Smooth muscle cell (in vitro differentiated cells): ENCODE data around the gene GMCL2. TPM values are rescaled to one million over a fixed set of nuclear protein-coding genes. Genes with fewer than 3 reads are reported as not detected.

Experiments used
- DNase-seq: peaks from one replicate; lab custom pipeline; 2025; ENCODE audit not compliant: unreplicated experiment; lab: John Stamatoyannopoulos, UW
- H2AFZ ChIP-seq: fragments of 200-600 bp; sonication (generic); 2 replicates; pipeline ENCODE4 v1.6.0; 2016; ENCODE audit warnings: antibody characterized with exemption, low read depth, mild to moderate bottlenecking
- H3F3A ChIP-seq: fragments of 200-600 bp; sonication (generic); 2 replicates; pipeline ENCODE4 v1.6.0; 2017; ENCODE audit warnings: antibody characterized with exemption, low read depth
- H3K27ac ChIP-seq: fragments of 200-600 bp; sonication (generic); 2 replicates; pipeline ENCODE4 v1.5.1; 2016; ENCODE audit warnings: low read depth, mild to moderate bottlenecking
- H3K27me3 ChIP-seq: fragments of 200-600 bp; sonication (generic); 2 replicates; pipeline ENCODE4 v1.6.1; 2016; ENCODE audit warnings: low read depth, mild to moderate bottlenecking
- H3K36me3 ChIP-seq: fragments of 200-600 bp; sonication (generic); 2 replicates; pipeline ENCODE4 v1.5.1; 2016; ENCODE audit warnings: low read depth
- H3K4me1 ChIP-seq: fragments of 200-600 bp; sonication (generic); 2 replicates; pipeline ENCODE4 v1.5.1; 2016; ENCODE audit warnings: low read depth
- H3K4me2 ChIP-seq: fragments of 200-600 bp; sonication (generic); 2 replicates; pipeline ENCODE4 v1.6.0; 2016; ENCODE audit warnings: mild to moderate bottlenecking
- H3K4me3 ChIP-seq: fragments of 200-600 bp; sonication (generic); 2 replicates; pipeline ENCODE4 v1.5.1; 2016; ENCODE audit warnings: mild to moderate bottlenecking
- H3K79me2 ChIP-seq: fragments of 200-600 bp; sonication (generic); 2 replicates; pipeline ENCODE4 v1.6.0; 2016; ENCODE audit warnings: low read depth, mild to moderate bottlenecking
- H3K9ac ChIP-seq: fragments of 200-600 bp; sonication (generic); 2 replicates; pipeline ENCODE4 v1.6.0; 2016; ENCODE audit warnings: low read depth
- H3K9me3 ChIP-seq: fragments of 200-600 bp; sonication (generic); replicated peaks from 2 replicates; pipeline ENCODE4 v1.5.1; 2016; ENCODE audit warnings: low read depth
- H4K20me1 ChIP-seq: fragments of 200-600 bp; sonication (generic); 2 replicates; pipeline ENCODE4 v1.6.0; 2016; ENCODE audit warnings: low read depth
- WGBS: methylation state at CpG from one replicate; pipeline ENCODE4 v1.1.7; 2016; ENCODE audit warnings: low lambda C conversion rate; 5-methylcytosine and 5-hydroxymethylcytosine counted together
- polyA plus RNA-seq: library from polyadenylated mRNA; unstranded; fragments of >200 nt; fragmentation: Nextera tagmentation; extraction: Ambion mirVana; gene quantifications from 2 replicates; pipeline ENCODE4 v1.2.1, GENCODE V29; 2016
- total RNA-seq: library from RNA; depleted of rRNA; stranded (reverse); fragments of >200 nt; gene quantifications from 2 replicates; pipeline ENCODE4 v1.2.3, GENCODE V29; 2014
- TF ChIP-seq, protein P1 (sequence below): fragments of 200-600 bp; sonication (generic); IDR thresholded peaks from 2 replicates; pipeline ENCODE4 v1.5.1; 2017; ENCODE audit warnings: borderline replicate concordance, mild to moderate bottlenecking, antibody characterized with exemption; ENCODE audit not compliant: insufficient read depth, poor library complexity, severe bottlenecking

The GMCL2 gene
- total and polyA plus RNA-seq, 2 experiments from 2014 or later = 0.22 TPM; not detected in 1

DNA sequence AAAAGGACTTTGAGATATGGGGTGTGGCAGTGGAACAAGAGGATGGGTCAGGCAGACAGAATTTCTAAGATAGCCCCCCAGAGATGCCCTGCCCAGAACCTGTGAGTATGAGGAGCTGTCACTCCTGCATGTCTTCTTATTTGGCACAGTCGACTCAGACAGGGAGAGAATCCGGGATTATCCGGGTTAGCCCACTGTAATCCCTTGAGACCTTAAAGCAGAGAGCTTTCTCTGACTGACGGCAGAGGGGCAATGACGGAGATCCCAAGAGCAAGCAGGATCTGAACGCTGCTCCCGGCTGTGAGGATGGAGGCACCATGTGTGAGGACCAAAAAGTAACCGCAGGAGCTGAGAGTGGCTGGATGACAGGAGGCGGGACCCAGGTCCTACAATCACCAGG, 24.7 kb downstream of the GMCL2 start:
- no peak overlapping the region for H3K4me2 ChIP-seq
- H3K9me3 ChIP-seq = no peaks in the 10 kb centered on the region
- DNase-seq = no peak
- peaks cover 3% of the 10 kb centered on the region for H3K4me1 ChIP-seq
- no peak overlapping the region for H3K4me3 ChIP-seq
- no peak overlapping the region for H3K27ac ChIP-seq
- H3K27me3 ChIP-seq = no peaks in the 10 kb centered on the region
- TF ChIP-seq, protein P1, sequence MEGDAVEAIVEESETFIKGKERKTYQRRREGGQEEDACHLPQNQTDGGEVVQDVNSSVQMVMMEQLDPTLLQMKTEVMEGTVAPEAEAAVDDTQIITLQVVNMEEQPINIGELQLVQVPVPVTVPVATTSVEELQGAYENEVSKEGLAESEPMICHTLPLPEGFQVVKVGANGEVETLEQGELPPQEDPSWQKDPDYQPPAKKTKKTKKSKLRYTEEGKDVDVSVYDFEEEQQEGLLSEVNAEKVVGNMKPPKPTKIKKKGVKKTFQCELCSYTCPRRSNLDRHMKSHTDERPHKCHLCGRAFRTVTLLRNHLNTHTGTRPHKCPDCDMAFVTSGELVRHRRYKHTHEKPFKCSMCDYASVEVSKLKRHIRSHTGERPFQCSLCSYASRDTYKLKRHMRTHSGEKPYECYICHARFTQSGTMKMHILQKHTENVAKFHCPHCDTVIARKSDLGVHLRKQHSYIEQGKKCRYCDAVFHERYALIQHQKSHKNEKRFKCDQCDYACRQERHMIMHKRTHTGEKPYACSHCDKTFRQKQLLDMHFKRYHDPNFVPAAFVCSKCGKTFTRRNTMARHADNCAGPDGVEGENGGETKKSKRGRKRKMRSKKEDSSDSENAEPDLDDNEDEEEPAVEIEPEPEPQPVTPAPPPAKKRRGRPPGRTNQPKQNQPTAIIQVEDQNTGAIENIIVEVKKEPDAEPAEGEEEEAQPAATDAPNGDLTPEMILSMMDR = no peak
- H4K20me1 ChIP-seq = no peaks in the 10 kb centered on the region
- WGBS = 78% methylated on average over 9 of the region's 9 CpGs
- no peaks in the 10 kb centered on the region for H3K79me2 ChIP-seq
- H3F3A ChIP-seq = no peaks in the 10 kb centered on the region
- no peak overlapping the region for H2AFZ ChIP-seq
- no peak overlapping the region for H3K9ac ChIP-seq
- no peaks in the 10 kb centered on the region for H3K36me3 ChIP-seq

DNA sequence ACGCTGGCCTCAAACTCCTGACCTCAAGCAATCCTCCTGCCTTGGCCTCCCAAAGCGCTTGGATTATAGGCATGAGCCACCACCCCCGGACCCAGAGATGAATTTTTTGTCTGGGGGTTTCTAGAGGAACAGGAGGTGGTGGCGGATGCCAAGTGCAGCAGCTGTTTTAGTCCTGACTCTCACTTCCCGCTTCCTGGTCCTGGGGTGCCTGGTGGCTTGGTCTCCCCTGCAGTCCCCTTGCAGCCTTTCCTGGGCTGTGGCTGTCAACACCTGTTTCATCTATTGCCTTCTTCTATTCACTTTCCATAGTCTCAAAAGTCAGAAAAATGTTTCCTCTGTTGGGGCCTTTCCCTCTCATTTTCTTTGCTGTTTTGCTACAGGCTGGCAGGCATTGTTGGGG, 27.0 kb downstream of the GMCL2 start:
- H3K36me3 ChIP-seq = no peaks in the 10 kb centered on the region
- no peak overlapping the region for H3K9ac ChIP-seq
- H3K4me2 ChIP-seq = no peak overlapping the region
- H2AFZ ChIP-seq = no peak overlapping the region
- H3F3A ChIP-seq = no peaks in the 10 kb centered on the region
- no peaks in the 10 kb centered on the region for H3K27me3 ChIP-seq
- H4K20me1 ChIP-seq = no peaks in the 10 kb centered on the region
- peaks cover 3% of the 10 kb centered on the region for H3K4me1 ChIP-seq
- no peaks in the 10 kb centered on the region for H3K9me3 ChIP-seq
- H3K4me3 ChIP-seq = no peak overlapping the region
- no peak overlapping the region for H3K27ac ChIP-seq
- DNase-seq = no peak
- no peaks in the 10 kb centered on the region for H3K79me2 ChIP-seq
- WGBS = 95% methylated on average over 5 of the region's 5 CpGs
- TF ChIP-seq, protein P1 = no peak

DNA sequence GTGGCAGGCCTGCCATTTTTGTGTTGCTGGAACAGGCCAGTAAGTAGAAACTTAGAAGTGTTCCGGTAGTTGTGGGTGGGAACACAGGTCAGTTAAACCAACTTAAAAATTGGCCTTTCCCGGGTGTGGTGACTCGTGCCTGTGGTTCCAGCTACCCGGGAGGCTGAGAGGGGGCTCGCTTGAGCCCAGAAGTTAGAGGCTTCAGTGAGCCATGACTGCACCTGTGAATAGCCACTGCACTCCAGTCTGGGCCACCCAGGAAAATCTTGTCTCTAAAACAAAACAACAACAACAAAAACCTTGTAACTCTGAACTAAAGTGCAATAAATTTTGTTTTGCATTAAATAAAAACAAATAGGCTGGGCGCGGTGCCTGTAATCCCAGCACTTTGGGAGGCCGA, 32.1 kb downstream of the GMCL2 start:
- DNase-seq = no peak
- no peak overlapping the region for H2AFZ ChIP-seq
- H3K4me3 ChIP-seq = no peak overlapping the region
- H3K36me3 ChIP-seq = no peaks in the 10 kb centered on the region
- TF ChIP-seq, protein P1 = no peak
- no peak overlapping the region for H3K4me2 ChIP-seq
- H3K27ac ChIP-seq = no peak overlapping the region
- peaks cover 4% of the 10 kb centered on the region for H3K79me2 ChIP-seq
- H3K9ac ChIP-seq = no peak overlapping the region
- no peaks in the 10 kb centered on the region for H3K27me3 ChIP-seq
- H4K20me1 ChIP-seq = no peaks in the 10 kb centered on the region
- peaks cover 8% of the 10 kb centered on the region for H3F3A ChIP-seq
- 86% methylated on average over 8 of the region's 8 CpGs for WGBS
- peaks cover 9% of the 10 kb centered on the region for H3K4me1 ChIP-seq
- H3K9me3 ChIP-seq = no peaks in the 10 kb centered on the region

DNA sequence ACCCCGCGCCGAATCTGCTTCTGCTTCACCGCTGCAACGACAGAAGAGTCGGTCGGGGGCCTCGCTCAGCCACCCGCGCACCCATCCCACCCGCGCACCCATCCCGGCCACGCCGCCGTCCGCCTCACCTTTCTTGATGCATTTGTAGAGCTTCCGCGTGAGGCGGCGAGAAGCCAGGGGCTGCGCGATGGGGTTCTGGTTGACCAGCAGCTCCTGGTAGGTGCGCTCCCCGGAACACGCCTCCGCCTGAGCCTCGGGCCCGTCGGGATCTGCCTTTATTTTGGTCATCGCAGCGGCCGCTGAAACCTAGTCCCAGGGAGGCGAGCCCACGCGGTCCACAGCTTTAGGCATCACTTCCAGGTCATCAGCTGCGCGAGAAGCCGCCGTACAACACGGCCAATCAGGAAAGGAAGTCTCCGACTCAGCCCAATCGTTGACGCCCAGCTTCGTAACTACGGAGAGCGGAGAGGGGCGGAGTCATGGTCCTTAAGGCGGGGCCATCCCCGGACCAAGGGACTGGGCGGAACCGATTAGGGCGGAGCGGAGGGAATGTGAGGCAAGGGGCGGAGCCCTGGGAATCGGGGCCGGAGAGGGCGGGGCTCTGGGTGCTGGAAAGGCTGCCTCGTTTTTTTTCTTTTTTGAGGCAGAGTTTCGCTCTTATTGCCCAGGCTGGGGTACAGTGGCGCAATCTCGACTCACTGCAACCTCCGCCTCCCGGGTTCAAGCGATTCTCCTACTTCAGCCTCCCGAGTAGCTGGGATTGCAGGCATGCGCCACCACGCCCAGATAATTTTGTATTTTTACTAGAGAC, 33.4 kb downstream of the GMCL2 start, which contains the start of gene NHP2:
Gene NHP2 (minus strand): TSS at position 356 of the 811 bp plus-strand sequence. CDS start 68 bp downstream, at position 288.
- Histone ChIP-seq H3F3A (peaks cover 8% of the 10 kb centered on the region), H3K4me3 (peak within 1 kb of the TSS; percentile 88), H2AFZ (peak within 1 kb of the TSS; percentile 75), H3K4me2 (peak within 1 kb of the TSS; percentile 98), H4K20me1 (no peaks in the 10 kb centered on the region), H3K27ac (peak within 1 kb of the TSS; percentile 62), H3K79me2 (peaks cover 4% of the 10 kb centered on the region), H3K9me3 (no peaks in the 10 kb centered on the region), H3K36me3 (no peaks in the 10 kb centered on the region), H3K9ac (peak within 1 kb of the TSS; percentile 78), H3K4me1 (peaks cover 9% of the 10 kb centered on the region), H3K27me3 (no peaks in the 10 kb centered on the region)
- TF ChIP-seq, protein P1 = no peak
- 6% methylated on average over 66 of the region's 68 CpGs for WGBS
- DNase-seq = peak; percentile 86
